Activated CD4-positive, alpha-beta T cell treated with anti-CD3 and anti-CD28 coated beads for 48 hours (primary cell): ENCODE data around the gene TSSC4.
A peak's percentile ranks its signal among the peaks of the same experiment; 100 is the strongest.

Experiments
- DNase-seq: peaks from one replicate; pipeline ENCODE4 v3.0.0-alpha.2; 2020

The TSSC4 gene

GRCh38 chr11:2420502-2421225 is 20.1 kb downstream of the TSSC4 start:
- peak; percentile 83 for DNase-seq

- no peak for DNase-seq
Measured at GRCh38 chr11:2421226-2421994, 20.9 kb downstream of the TSSC4 start.

GRCh38 chr11:2421996-2422395 is 21.4 kb downstream of the TSSC4 start:
- DNase-seq: no peak

- no peak for DNase-seq
Measured at GRCh38 chr11:2422461-2423156, 22.1 kb downstream of the TSSC4 start.

GRCh38 chr11:2423157-2424025 is 22.8 kb downstream of the TSSC4 start:
- no peak for DNase-seq

GRCh38 chr11:2424811-2425495 is 24.4 kb downstream of the TSSC4 start:
- DNase-seq: no peak

GRCh38 chr11:2425506-2425905 is 25.0 kb downstream of the TSSC4 start:
- no peak for DNase-seq

GRCh38 chr11:2426221-2426620 is 25.7 kb downstream of the TSSC4 start:
- DNase-seq: no peak

- DNase-seq: no peak
Measured at GRCh38 chr11:2426826-2427521, 26.4 kb downstream of the TSSC4 start.

GRCh38 chr11:2427721-2428321 is 27.3 kb downstream of the TSSC4 start:
- no peak for DNase-seq

GRCh38 chr11:2428322-2428795 is 27.8 kb downstream of the TSSC4 start:
- DNase-seq: peak; percentile 92

- DNase-seq: no peak
Measured at GRCh38 chr11:2431395-2431794, 30.8 kb downstream of the TSSC4 start.

GRCh38 chr11:2432171-2432621 is 31.6 kb downstream of the TSSC4 start:
- DNase-seq: no peak

GRCh38 chr11:2432628-2433071 is 32.1 kb downstream of the TSSC4 start:
- DNase-seq: no peak

- no peak for DNase-seq
Measured at GRCh38 chr11:2433106-2433925, 32.8 kb downstream of the TSSC4 start.

GRCh38 chr11:2434008-2434407 is 33.5 kb downstream of the TSSC4 start:
- DNase-seq: no peak

GRCh38 chr11:2434506-2435255 is 34.1 kb downstream of the TSSC4 start:
- no peak for DNase-seq

- DNase-seq: no peak
Measured at GRCh38 chr11:2435288-2436012, 34.9 kb downstream of the TSSC4 start.
